HepG2 (cell line): ENCODE measurements around the gene RCCD1. TPM values are rescaled to one million over a fixed set of nuclear protein-coding genes. Genes with fewer than 3 reads are reported as not detected.
A peak's percentile ranks its signal among the peaks of the same experiment; 100 is the strongest.

Source experiments
- ARID4A ChIP-seq: sonication (generic); formaldehyde crosslinking; IDR thresholded peaks from 2 replicates; pipeline ENCODE4 v1.5.0; 2020; ENCODE audit warnings: mild to moderate bottlenecking, missing genetic modification reagents, borderline replicate concordance
- MIER2 ChIP-seq: IDR thresholded peaks from 2 replicates; pipeline ENCODE4 v1.6.1; 2016; ENCODE audit warnings: missing biosample characterization, missing genetic modification reagents
- NRL ChIP-seq: sonication (generic); formaldehyde crosslinking; IDR thresholded peaks from 2 replicates; pipeline ENCODE4 v1.5.0; 2020; ENCODE audit warnings: missing genetic modification reagents, mild to moderate bottlenecking, moderate library complexity, borderline replicate concordance
- TAF15 ChIP-seq: fragments of 200-400 bp; formaldehyde crosslinking; IDR thresholded peaks from one replicate; pipeline ENCODE4 v1.6.1; 2018; ENCODE audit warnings: mild to moderate bottlenecking, low read depth, low read length; ENCODE audit not compliant: poor library complexity, severe bottlenecking
- ZNF784 ChIP-seq: sonication (generic); formaldehyde crosslinking; IDR thresholded peaks from 2 replicates; pipeline ENCODE4 v1.5.1; 2020; ENCODE audit warnings: missing genetic modification reagents, mild to moderate bottlenecking, borderline replicate concordance
- polyA plus RNA-seq, 8 experiments: library from polyadenylated mRNA; depleted of rRNA in 3 of 8; stranded (reverse) in 7 of 8; unstranded in 1 of 8; fragments of >200 nt; fragmentation: Illumina TruSeq in 4 of 8; extraction: Trizol in 4 of 8; gene quantifications; 2 replicates each; pipeline versions ENCODE4 v1.2.1 to v1.2.3, GENCODE V29; 2011 to 2016; ENCODE audit warnings: low read depth in 4 of 8, missing spikeins in 1 of 8, mixed read lengths in 1 of 8; ENCODE audit not compliant: insufficient read depth in 1 of 8
- total RNA-seq, 5 experiments: library from RNA; depleted of rRNA; stranded (reverse); fragments of >200 nt; fragmentation: Illumina TruSeq; extraction: Trizol; gene quantifications; 2 replicates each; pipeline ENCODE4 v1.2.3, GENCODE V29; 2016; ENCODE audit warnings: low read depth in 1 of 5
- TF ChIP-seq, protein P1 (sequence below), 2 experiments: sonication (generic) in 1 of 2; formaldehyde crosslinking in 1 of 2; IDR thresholded peaks; 2 replicates each; pipeline versions ENCODE4 v1.5.1 to v1.6.1; 2011 to 2020; ENCODE audit warnings: borderline replicate concordance in 1 of 2, low read depth in 1 of 2, low read length in 1 of 2, mild to moderate bottlenecking in 1 of 2, missing genetic modification reagents in 1 of 2, moderate library complexity in 1 of 2
- TF ChIP-seq, protein P2 (sequence below): sonication (generic); formaldehyde crosslinking; IDR thresholded peaks from one replicate; pipeline ENCODE4 v1.5.1; 2020; ENCODE audit warnings: mild to moderate bottlenecking, missing genetic modification reagents; ENCODE audit errors: not compliant biosample characterization
- TF ChIP-seq, protein P3 (sequence below): sonication (generic); formaldehyde crosslinking; IDR thresholded peaks from 2 replicates; pipeline ENCODE4 v1.5.0; 2020; ENCODE audit warnings: missing genetic modification reagents

RCCD1 gene
- total and polyA plus RNA-seq, 2 of the 13 experiments (the other 11 are each of a cell fraction or from before 2014, with no cell fraction given) = 14.1 to 15.1 TPM

- TF ChIP-seq ZNF784 (CRISPR knock-in tag) (no peak), TAF15 (peak; percentile 66), MIER2 (CRISPR knock-in tag) (no peak), ARID4A (CRISPR knock-in tag) (peak; percentile 98), NRL (CRISPR knock-in tag) (peak; percentile 71)
- TF ChIP-seq, protein P1, sequence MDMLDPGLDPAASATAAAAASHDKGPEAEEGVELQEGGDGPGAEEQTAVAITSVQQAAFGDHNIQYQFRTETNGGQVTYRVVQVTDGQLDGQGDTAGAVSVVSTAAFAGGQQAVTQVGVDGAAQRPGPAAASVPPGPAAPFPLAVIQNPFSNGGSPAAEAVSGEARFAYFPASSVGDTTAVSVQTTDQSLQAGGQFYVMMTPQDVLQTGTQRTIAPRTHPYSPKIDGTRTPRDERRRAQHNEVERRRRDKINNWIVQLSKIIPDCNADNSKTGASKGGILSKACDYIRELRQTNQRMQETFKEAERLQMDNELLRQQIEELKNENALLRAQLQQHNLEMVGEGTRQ (IDR thresholded peaks at IDR 0.05; ENCODE audit: low read depth, low read length) = no peak
- TF ChIP-seq, protein P1 (CRISPR knock-in tag; IDR thresholded peaks at IDR 0.05; ENCODE audit: borderline replicate concordance) = no peak
- TF ChIP-seq, protein P2, sequence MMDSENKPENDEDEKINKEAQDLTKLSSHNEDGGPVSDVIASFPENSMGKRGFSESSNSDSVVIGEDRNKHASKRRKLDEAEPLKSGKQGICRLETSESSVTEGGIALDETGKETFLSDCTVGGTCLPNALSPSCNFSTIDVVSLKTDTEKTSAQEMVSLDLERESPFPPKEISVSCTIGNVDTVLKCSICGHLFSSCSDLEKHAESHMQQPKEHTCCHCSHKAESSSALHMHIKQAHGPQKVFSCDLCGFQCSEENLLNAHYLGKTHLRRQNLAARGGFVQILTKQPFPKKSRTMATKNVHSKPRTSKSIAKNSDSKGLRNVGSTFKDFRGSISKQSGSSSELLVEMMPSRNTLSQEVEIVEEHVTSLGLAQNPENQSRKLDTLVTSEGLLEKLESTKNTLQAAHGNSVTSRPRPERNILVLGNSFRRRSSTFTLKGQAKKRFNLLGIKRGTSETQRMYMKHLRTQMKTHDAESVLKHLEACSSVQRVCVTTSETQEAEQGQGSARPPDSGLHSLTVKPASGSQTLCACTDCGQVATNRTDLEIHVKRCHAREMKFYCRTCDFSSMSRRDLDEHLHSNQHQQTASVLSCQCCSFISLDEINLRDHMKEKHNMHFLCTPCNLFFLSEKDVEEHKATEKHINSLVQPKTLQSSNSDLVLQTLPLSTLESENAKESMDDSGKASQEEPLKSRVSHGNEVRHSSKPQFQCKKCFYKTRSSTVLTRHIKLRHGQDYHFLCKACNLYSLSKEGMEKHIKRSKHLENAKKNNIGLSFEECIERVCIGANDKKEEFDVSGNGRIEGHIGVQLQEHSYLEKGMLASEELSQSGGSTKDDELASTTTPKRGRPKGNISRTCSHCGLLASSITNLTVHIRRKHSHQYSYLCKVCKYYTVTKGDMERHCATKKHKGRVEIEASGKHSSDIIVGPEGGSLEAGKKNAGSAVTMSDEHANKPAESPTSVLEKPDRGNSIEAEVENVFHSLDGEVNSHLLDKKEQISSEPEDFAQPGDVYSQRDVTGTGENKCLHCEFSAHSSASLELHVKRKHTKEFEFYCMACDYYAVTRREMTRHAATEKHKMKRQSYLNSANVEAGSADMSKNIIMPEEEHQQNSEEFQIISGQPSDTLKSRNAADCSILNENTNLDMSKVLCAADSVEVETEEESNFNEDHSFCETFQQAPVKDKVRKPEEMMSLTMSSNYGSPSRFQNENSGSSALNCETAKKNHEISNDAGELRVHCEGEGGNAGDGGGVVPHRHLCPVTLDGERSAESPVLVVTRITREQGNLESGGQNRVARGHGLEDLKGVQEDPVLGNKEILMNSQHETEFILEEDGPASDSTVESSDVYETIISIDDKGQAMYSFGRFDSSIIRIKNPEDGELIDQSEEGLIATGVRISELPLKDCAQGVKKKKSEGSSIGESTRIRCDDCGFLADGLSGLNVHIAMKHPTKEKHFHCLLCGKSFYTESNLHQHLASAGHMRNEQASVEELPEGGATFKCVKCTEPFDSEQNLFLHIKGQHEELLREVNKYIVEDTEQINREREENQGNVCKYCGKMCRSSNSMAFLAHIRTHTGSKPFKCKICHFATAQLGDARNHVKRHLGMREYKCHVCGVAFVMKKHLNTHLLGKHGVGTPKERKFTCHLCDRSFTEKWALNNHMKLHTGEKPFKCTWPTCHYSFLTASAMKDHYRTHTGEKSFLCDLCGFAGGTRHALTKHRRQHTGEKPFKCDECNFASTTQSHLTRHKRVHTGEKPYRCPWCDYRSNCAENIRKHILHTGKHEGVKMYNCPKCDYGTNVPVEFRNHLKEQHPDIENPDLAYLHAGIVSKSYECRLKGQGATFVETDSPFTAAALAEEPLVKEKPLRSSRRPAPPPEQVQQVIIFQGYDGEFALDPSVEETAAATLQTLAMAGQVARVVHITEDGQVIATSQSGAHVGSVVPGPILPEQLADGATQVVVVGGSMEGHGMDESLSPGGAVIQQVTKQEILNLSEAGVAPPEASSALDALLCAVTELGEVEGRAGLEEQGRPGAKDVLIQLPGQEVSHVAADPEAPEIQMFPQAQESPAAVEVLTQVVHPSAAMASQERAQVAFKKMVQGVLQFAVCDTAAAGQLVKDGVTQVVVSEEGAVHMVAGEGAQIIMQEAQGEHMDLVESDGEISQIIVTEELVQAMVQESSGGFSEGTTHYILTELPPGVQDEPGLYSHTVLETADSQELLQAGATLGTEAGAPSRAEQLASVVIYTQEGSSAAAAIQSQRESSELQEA (CRISPR knock-in tag) = peak; percentile 85
- TF ChIP-seq, protein P3, sequence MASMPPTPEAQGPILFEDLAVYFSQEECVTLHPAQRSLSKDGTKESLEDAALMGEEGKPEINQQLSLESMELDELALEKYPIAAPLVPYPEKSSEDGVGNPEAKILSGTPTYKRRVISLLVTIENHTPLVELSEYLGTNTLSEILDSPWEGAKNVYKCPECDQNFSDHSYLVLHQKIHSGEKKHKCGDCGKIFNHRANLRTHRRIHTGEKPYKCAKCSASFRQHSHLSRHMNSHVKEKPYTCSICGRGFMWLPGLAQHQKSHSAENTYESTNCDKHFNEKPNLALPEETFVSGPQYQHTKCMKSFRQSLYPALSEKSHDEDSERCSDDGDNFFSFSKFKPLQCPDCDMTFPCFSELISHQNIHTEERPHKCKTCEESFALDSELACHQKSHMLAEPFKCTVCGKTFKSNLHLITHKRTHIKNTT (CRISPR knock-in tag) = no peak
Observed at GRCh38 chr15:90994417-90995311, 40.0 kb downstream of the RCCD1 start, which contains the start of gene PRC1 (continued).
